Measurements from ENCODE around the gene SPNS1.
A peak's percentile ranks its signal among the peaks of the same experiment; 100 is the strongest.

The SPNS1 gene

DNA sequence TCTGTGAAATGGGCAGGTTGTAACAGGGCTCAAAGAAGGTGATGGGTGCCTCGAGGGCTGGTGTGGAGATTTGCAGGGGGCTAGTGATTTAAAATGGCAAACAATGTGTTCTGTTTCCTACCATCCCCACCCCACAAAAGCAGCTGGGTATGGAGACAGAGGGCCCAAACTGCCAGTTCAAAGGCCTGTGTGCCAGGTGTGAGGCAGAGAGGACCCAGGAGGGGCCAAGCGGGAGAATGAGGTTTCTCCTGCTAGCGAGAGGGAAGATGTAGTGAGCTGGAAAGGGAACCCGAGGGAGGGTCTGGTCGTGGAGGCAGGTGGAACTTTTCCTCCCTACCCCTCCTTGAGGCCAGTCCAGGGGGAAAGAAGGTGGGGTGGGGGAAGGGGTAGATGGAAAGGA lies 49.7 kb downstream of the SPNS1 start:
- Mint-ChIP-seq H3K27ac (peak overlapping the region; percentile 81), H3K4me1 (ENCODE audit: low read depth) (peaks cover 90% of the 10 kb centered on the region), H3K4me3 (no peak overlapping the region), H3K36me3 (ENCODE audit: low read depth) (no peaks in the 10 kb centered on the region), H3K9me3 (no peaks in the 10 kb centered on the region), H3K27me3 (no peaks in the 10 kb centered on the region)

DNA sequence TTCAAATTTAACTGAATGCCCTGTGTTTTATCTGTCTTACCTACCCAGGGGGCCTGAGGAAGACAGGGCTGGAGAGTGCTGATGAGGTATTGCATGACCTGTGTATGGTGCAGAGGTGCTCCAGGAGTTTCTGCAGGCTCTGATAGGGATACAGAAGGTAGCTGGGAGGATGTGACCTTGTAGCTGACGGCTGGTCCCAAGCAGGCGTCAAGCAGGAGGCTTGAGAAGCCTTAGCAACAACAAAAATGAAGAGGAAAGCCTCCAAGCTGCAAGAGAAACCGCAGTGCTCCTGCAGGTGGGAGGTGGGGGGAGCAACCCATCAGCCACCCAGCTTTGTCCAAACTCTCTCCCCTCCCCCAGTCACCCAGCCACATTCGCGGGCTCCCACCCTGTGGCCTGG lies 50.6 kb downstream of the SPNS1 start:
- Mint-ChIP-seq H3K9me3 (no peaks in the 10 kb centered on the region), H3K27ac (peak overlapping the region; percentile 81), H3K27me3 (no peaks in the 10 kb centered on the region), H3K4me3 (peak overlapping the region; percentile 23), H3K4me1 (ENCODE audit: low read depth) (peaks cover 90% of the 10 kb centered on the region), H3K36me3 (ENCODE audit: low read depth) (no peaks in the 10 kb centered on the region)

- Mint-ChIP-seq H3K9me3 (no peaks in the 10 kb centered on the region), H3K36me3 (ENCODE audit: low read depth) (no peaks in the 10 kb centered on the region), H3K27ac (peak overlapping the region; percentile 81), H3K4me3 (peak overlapping the region; percentile 23), H3K4me1 (ENCODE audit: low read depth) (peaks cover 90% of the 10 kb centered on the region), H3K27me3 (no peaks in the 10 kb centered on the region)
Observed at GRCh38 chr16:29025735-29026134, 51.2 kb downstream of the SPNS1 start.

GRCh38 chr16:29028457-29029167 lies 54.0 kb downstream of the SPNS1 start:
- peak overlapping the region; percentile 84 for H3K27ac Mint-ChIP-seq
- H3K27me3 Mint-ChIP-seq, result no peaks in the 10 kb centered on the region
- peaks cover 63% of the 10 kb centered on the region for H3K4me1 Mint-ChIP-seq (ENCODE audit: low read depth)
- peak overlapping the region; percentile 45 for H3K4me3 Mint-ChIP-seq
- H3K9me3 Mint-ChIP-seq, result no peaks in the 10 kb centered on the region
- H3K36me3 Mint-ChIP-seq (ENCODE audit: low read depth), result no peaks in the 10 kb centered on the region

- Mint-ChIP-seq H3K9me3 (no peaks in the 10 kb centered on the region), H3K4me1 (ENCODE audit: low read depth) (peaks cover 55% of the 10 kb centered on the region), H3K36me3 (ENCODE audit: low read depth) (no peaks in the 10 kb centered on the region), H3K27ac (peak overlapping the region; percentile 84), H3K4me3 (peak overlapping the region; percentile 23), H3K27me3 (no peaks in the 10 kb centered on the region)
Observed at GRCh38 chr16:29029168-29029994, 54.8 kb downstream of the SPNS1 start.

DNA sequence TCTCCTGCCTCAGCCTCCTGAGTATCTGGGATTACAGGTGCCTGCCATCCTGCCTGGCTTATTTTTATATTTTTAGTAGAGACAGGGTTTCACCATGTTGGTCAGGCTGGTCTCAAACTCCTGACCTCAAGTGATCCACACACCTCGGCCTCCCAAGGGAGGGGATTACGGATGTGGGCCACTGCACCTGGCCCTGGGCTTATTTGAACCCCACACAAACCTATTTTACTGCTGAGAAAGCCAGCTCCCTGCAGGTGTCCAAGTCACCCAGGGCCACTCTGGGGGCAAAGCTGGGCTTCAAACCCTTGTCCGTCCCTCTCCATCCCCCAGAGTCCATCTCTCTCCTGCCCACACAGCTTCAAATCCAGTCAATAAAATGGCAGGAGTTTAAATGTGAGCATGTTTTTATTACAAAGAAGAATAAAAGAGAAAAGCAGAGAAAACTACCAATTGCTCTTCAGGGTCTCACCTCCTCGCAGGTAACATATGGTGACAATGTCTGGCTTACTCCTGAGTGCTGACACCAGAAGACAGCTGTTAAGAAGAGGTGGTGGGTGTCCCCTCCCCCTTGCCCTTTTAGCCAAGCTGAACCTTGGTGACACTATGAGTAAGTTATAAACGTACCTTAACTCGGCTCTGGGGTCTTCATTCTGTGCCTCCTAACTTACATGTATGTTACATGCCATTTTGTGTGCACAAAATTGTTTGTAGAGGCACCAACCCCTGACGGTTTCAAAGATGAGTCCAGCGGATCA lies 55.7 kb downstream of the SPNS1 start:
- no peaks in the 10 kb centered on the region for H3K36me3 Mint-ChIP-seq (ENCODE audit: low read depth)
- H3K9me3 Mint-ChIP-seq, result no peaks in the 10 kb centered on the region
- no peaks in the 10 kb centered on the region for H3K27me3 Mint-ChIP-seq
- H3K4me1 Mint-ChIP-seq (ENCODE audit: low read depth), result peaks cover 46% of the 10 kb centered on the region
- peak overlapping the region; percentile 63 for H3K27ac Mint-ChIP-seq
- H3K4me3 Mint-ChIP-seq, result no peak overlapping the region
